Gastrocnemius medialis (tissue), 4 donors: ENCODE data around the gene EPHB2.
"Not testable (repeated sequence)": the region's sequence is repeated elsewhere in the genome, so short reads cannot be mapped to it uniquely, and the experiment has no call there.

Experiments used
- CTCF ChIP-seq, 5 experiments: fragments of 450-650 bp in 3 of 5; fragments of 200-600 bp in 2 of 5; sonication (generic) in 2 of 5; IDR thresholded peaks in 4 of 5; conservative IDR thresholded peaks in 1 of 5; 1 replicate in 4 of 5; 2 replicates in 1 of 5; pipeline ENCODE4 v1.5.1; 2016 to 2019; ENCODE audit warnings: antibody characterized with exemption in 5 of 5, mild to moderate bottlenecking in 3 of 5, moderate library complexity in 3 of 5
- POLR2A ChIP-seq, 2 donors: fragments of 450-650 bp; IDR thresholded peaks; one replicate each; pipeline ENCODE4 v1.6.1; 2017; ENCODE audit warnings: antibody characterized with exemption in 2 of 2, mild to moderate bottlenecking in 2 of 2, moderate library complexity in 2 of 2

GRCh38 chr1:22676151-22676550, 34.5 kb upstream of the EPHB2 start:
- TF ChIP-seq CTCF (IDR thresholded peaks at IDR 0.05 in 4 of 5, conservative IDR thresholded peaks at IDR 0.05 in 1 of 5); POLR2A (IDR thresholded peaks at IDR 0.05): not testable (repeated sequence)
